Calu3 (cell line): Measurements from ENCODE around the gene MARK2. TPM values are rescaled to one million over a fixed set of nuclear protein-coding genes. Genes with fewer than 3 reads are reported as not detected.

ENCODE experiments used
- BruUV-seq: library from RNA; stranded (reverse); fragments of 400-500 nt; replicated peaks from 2 replicates; lab custom pipeline; 2021; lab: Mats Ljungman, UMichigan
- CTCF ChIA-PET: fragments of 300-600 bp; sonication (Branson Sonifier 250); formaldehyde crosslinking; loops from one replicate; lab custom pipeline; 2022; ENCODE audit warnings: antibody characterized with exemption; lab: Charles Lee
- DNase-seq: peaks from one replicate; pipeline ENCODE4 v3.0.0; 2022
- H3K27ac Mint-ChIP-seq: one replicate; pipeline ENCODE4 v1.8.0; 2022; ENCODE audit warnings: mixed read lengths; ENCODE audit not compliant: unreplicated experiment
- H3K27me3 Mint-ChIP-seq: one replicate; pipeline ENCODE4 v1.8.0; 2022; ENCODE audit warnings: mixed read lengths; ENCODE audit not compliant: unreplicated experiment
- H3K36me3 Mint-ChIP-seq: one replicate; pipeline ENCODE4 v1.8.0; 2022; ENCODE audit warnings: mild to moderate bottlenecking, moderate library complexity, mixed read lengths; ENCODE audit not compliant: insufficient read depth, unreplicated experiment
- H3K4me1 Mint-ChIP-seq: one replicate; pipeline ENCODE4 v1.8.0; 2022; ENCODE audit warnings: mild to moderate bottlenecking, low read depth, mixed read lengths; ENCODE audit not compliant: unreplicated experiment
- H3K4me3 Mint-ChIP-seq: one replicate; pipeline ENCODE4 v1.8.0; 2022; ENCODE audit warnings: mild to moderate bottlenecking, low read depth, moderate library complexity, mixed read lengths; ENCODE audit not compliant: unreplicated experiment
- H3K9me3 Mint-ChIP-seq: one replicate; pipeline ENCODE4 v1.8.0; 2022; ENCODE audit warnings: low read depth, mixed read lengths; ENCODE audit not compliant: unreplicated experiment
- CTCF ChIP-seq: fragments of 200-600 bp; IDR thresholded peaks from one replicate; pipeline ENCODE4 v1.8.0; 2022; ENCODE audit warnings: antibody characterized with exemption; ENCODE audit not compliant: unreplicated experiment
- intact Hi-C: fragments of 100-400 bp; cut with micrococcal nuclease; formaldehyde crosslinking; loops from one replicate; pipeline ENCODE4 v1.10.0; 2022; ENCODE audit not compliant: unreplicated experiment
- total RNA-seq: library from RNA; stranded (reverse); gene quantifications from 2 replicates; pipeline ENCODE4 v1.2.3, GENCODE V29; 2022

The MARK2 gene
- total RNA-seq, 1 experiment from 2014 or later, result 63.1 TPM

DNA sequence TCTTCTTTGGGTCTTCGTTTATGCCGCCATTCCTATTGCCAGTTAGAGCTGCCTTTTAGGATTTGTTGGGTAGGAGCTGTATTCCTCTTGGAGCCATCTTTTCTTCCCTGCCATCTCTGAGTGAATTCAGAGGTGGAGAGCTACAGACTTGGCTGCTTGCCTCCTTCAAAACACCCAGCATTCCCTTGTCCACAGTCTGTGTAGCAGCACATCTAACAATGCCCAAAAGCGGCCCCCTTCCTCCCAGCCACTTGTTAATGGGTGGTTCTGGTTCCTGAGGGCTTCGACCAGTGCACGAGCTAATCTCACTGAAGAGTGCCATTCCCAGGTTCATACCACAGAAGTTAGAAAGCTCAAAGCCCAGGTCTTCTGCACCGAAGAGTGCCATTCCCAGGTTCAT, 37.7 kb downstream of the MARK2 start:
- intact Hi-C loops, result no loop called here
- no TSS peak for BruUV-seq
- no peak for DNase-seq
- Mint-ChIP-seq H3K9me3 (no peaks in the 10 kb centered on the region), H3K36me3 (peaks cover 5% of the 10 kb centered on the region), H3K4me3 (no peak overlapping the region), H3K27me3 (no peaks in the 10 kb centered on the region), H3K27ac (no peak overlapping the region), H3K4me1 (peaks cover 22% of the 10 kb centered on the region)
- CTCF ChIA-PET, result interaction anchor here (0.6 to 1.2 kb wide), 4 partner anchors 11 to 670 kb away, joined by 3 to 6 read pairs (median 4); partner anchors contain the start of gene MARK2
- no peak for TF ChIP-seq CTCF

DNA sequence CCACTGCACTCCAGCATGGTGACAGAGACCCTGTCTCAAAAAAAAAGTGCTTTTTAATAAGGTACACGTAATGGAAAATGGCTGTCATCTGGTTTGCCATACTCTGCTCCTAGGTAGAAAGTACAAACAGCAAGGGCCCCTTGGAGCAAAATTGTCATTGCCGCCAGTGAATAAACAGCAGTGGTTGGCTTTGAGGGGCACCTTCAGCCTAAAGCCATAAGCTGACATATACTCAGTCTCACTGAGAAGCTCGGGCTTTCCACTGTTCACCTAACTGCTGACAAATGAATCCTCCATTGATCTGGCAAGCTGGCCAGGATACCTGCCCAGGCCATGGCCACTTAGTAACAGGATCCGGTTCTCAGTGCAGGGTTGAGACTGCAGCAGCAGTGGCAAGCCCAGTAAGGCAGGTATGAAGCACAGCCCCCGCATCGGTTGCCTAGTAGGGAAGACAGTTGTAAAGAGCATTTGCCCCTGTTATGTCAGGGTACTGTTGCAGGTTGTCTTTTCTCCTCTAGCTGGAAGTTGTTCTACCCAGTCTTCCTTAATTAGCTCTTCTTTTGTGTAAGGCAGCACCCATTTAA, 38.8 kb downstream of the MARK2 start:
- CTCF ChIA-PET, result interaction anchor here (0.6 to 0.7 kb wide), 2 partner anchors 14 to 265 kb away, joined by 3 read pairs; no protein-coding TSS in a partner anchor
- no peaks in the 10 kb centered on the region for H3K27me3 Mint-ChIP-seq
- peaks cover 14% of the 10 kb centered on the region for H3K4me1 Mint-ChIP-seq
- TF ChIP-seq CTCF, result no peak
- H3K36me3 Mint-ChIP-seq, result peaks cover 5% of the 10 kb centered on the region
- DNase-seq, result no peak
- no peaks in the 10 kb centered on the region for H3K9me3 Mint-ChIP-seq
- H3K4me3 Mint-ChIP-seq, result no peak overlapping the region
- intact Hi-C loops, result no loop called here
- no TSS peak for BruUV-seq
- no peak overlapping the region for H3K27ac Mint-ChIP-seq

DNA sequence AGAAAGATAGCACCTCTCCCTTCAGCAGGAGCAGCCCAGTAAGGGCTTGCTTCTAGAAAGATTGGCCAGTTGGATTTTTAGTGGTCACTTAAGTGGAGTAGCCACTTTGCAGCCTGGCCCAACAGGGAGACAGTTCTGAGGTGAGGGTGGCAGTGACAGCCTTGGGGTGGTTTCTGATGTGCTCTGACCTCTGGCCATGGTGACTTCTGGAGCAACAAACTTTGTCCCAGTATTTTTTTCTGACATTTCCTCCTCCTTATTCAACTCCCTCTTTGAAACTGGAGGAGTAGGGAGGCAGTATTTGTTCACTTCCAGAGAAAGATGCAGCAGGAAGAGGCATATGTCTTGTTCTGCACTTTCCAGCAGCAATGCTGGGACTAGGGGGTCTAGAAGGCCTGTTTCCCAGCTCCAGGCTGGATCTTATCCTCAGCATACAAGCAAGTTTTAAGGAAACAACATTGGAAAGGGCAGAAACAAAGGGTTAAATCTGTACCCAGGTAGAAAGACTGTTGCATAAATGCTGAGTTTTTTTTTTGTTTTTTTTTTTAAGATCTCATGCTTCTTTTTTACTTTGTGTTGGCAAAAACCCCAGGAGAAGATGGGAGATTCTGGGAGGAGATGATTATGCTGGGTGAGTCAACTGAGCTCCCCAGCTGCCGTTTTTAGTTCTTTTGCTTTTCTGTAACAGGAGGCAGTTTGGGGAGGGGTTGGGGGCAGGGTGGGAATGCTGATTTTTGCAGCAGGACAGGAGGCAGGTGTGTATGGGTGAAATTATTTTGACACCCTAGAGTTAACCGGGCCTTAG, 40.9 kb downstream of the MARK2 start:
- no peak for TF ChIP-seq CTCF
- intact Hi-C loops, result no loop called here
- DNase-seq, result no peak
- Mint-ChIP-seq H3K4me1 (peaks cover 8% of the 10 kb centered on the region), H3K27ac (no peak overlapping the region), H3K9me3 (no peaks in the 10 kb centered on the region), H3K27me3 (no peaks in the 10 kb centered on the region), H3K36me3 (peaks cover 5% of the 10 kb centered on the region), H3K4me3 (no peak overlapping the region)
- CTCF ChIA-PET, result no interaction called here
- BruUV-seq, result no TSS peak

DNA sequence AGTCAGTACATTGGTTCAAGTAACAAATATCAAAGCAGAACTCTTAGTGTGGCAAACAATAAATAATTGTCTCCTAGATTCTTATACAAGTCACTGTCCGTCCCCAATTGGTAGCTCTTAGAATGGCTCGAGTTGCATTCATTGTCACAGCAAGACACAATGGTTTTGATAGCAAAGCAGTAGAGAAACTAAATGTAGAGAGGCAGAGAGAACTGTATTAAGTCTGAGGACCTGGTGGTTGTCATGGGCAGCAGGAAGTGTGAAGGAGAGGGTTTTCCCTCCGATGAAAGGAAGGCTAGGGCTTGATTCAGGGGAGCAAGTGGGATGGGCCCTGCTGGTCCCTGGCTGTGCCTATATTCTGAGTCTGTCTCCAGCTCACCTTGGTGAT, 41.5 kb downstream of the MARK2 start:
- no peak for DNase-seq
- peaks cover 8% of the 10 kb centered on the region for H3K4me1 Mint-ChIP-seq
- no peaks in the 10 kb centered on the region for H3K9me3 Mint-ChIP-seq
- TF ChIP-seq CTCF, result no peak
- H3K4me3 Mint-ChIP-seq, result no peak overlapping the region
- peaks cover 3% of the 10 kb centered on the region for H3K36me3 Mint-ChIP-seq
- intact Hi-C loops, result no loop called here
- H3K27ac Mint-ChIP-seq, result no peak overlapping the region
- no TSS peak for BruUV-seq
- CTCF ChIA-PET, result interaction anchor here (0.5 kb wide), 1 partner anchor 95 kb away, joined by 4 read pairs; no protein-coding TSS in a partner anchor
- H3K27me3 Mint-ChIP-seq, result no peaks in the 10 kb centered on the region
